Keratinocyte (primary cell): ENCODE data around the gene NECTIN2.

Experiments used
- CTCF ChIP-seq, 3 experiments: IDR thresholded peaks in 1 of 3; conservative IDR thresholded peaks in 1 of 3; optimal IDR thresholded peaks in 1 of 3; 2 replicates in 2 of 3; 3 replicates in 1 of 3; pipeline versions ENCODE3 to v1.5.1; 2011; ENCODE audit warnings: low read length in 3 of 3, mild to moderate bottlenecking in 3 of 3, moderate library complexity in 2 of 3, control low read depth in 1 of 3, inconsistent platforms in 1 of 3; ENCODE audit not compliant: insufficient read depth in 2 of 3; ENCODE audit errors: extremely low read depth in 1 of 3
- EZH2 ChIP-seq: IDR thresholded peaks from one replicate; pipeline ENCODE4 v1.6.1; 2012; ENCODE audit warnings: inconsistent platforms, mild to moderate bottlenecking, low read length, moderate library complexity

GRCh38 chr19:44808463-44809371 is 37.4 kb upstream of the NECTIN2 start, which contains the start of gene BCAM:
- no peak for TF ChIP-seq CTCF (optimal IDR thresholded peaks at IDR 0.05 in 1 of 3, IDR thresholded peaks at IDR 0.05 in 1 of 3, conservative IDR thresholded peaks at IDR 0.05 in 1 of 3; ENCODE audit: extremely low read depth in 1 of 3, insufficient read depth in 2 of 3, low read length in 3 of 3)
- TF ChIP-seq EZH2: no peak
